Neutrophil (primary cell): ENCODE measurements around the gene RNF44.

Source experiments
- H3K27ac ChIP-seq: fragments of 200-600 bp; sonication (generic); 2 replicates; pipeline ENCODE4 v1.5.1; 2016; ENCODE audit warnings: mild to moderate bottlenecking, moderate library complexity
- H3K27me3 ChIP-seq: fragments of 200-600 bp; sonication (generic); 2 replicates; pipeline ENCODE4 v1.6.0; 2016; ENCODE audit warnings: mild to moderate bottlenecking
- H3K36me3 ChIP-seq: fragments of 200-600 bp; sonication (generic); 2 replicates; pipeline ENCODE4 v1.5.1; 2017
- H3K4me1 ChIP-seq, 2 experiments: fragments of 200-600 bp in 1 of 2; sonication (generic) in 1 of 2; 1 replicate in 1 of 2; 2 replicates in 1 of 2; pipeline versions ENCODE4 v1.5.1 to v1.6.1; 2013 to 2016; ENCODE audit warnings: low read depth in 1 of 2, low read length in 1 of 2, mild to moderate bottlenecking in 1 of 2, moderate library complexity in 1 of 2; ENCODE audit not compliant: control insufficient read depth in 1 of 2, insufficient read depth in 1 of 2
- H3K4me3 ChIP-seq, 2 experiments: fragments of 200-600 bp in 1 of 2; sonication (generic) in 1 of 2; 1 replicate in 1 of 2; 2 replicates in 1 of 2; pipeline ENCODE4 v1.5.1; 2013 to 2016; ENCODE audit warnings: low read depth in 1 of 2, low read length in 1 of 2, mild to moderate bottlenecking in 1 of 2, moderate library complexity in 1 of 2
- H3K9me3 ChIP-seq: fragments of 200-600 bp; sonication (generic); 2 replicates; pipeline ENCODE4 v1.5.1; 2016
- CTCF ChIP-seq: fragments of 200-600 bp; sonication (generic); IDR thresholded peaks from 2 replicates; pipeline ENCODE4 v1.5.1; 2016; ENCODE audit warnings: antibody characterized with exemption

Gene RNF44

GRCh38 chr5:176577312-176578176 lies 40.3 kb upstream of the RNF44 start:
- Histone ChIP-seq H3K27ac (no peak overlapping the region), H3K36me3 (no peaks in the 10 kb centered on the region), H3K4me1 (peaks cover 0 to 6% of the 10 kb centered on the region in 2 experiments), H3K9me3 (no peaks in the 10 kb centered on the region), H3K27me3 (peaks cover 5% of the 10 kb centered on the region), H3K4me3 (no peak overlapping the region)
- TF ChIP-seq CTCF = no peak

DNA sequence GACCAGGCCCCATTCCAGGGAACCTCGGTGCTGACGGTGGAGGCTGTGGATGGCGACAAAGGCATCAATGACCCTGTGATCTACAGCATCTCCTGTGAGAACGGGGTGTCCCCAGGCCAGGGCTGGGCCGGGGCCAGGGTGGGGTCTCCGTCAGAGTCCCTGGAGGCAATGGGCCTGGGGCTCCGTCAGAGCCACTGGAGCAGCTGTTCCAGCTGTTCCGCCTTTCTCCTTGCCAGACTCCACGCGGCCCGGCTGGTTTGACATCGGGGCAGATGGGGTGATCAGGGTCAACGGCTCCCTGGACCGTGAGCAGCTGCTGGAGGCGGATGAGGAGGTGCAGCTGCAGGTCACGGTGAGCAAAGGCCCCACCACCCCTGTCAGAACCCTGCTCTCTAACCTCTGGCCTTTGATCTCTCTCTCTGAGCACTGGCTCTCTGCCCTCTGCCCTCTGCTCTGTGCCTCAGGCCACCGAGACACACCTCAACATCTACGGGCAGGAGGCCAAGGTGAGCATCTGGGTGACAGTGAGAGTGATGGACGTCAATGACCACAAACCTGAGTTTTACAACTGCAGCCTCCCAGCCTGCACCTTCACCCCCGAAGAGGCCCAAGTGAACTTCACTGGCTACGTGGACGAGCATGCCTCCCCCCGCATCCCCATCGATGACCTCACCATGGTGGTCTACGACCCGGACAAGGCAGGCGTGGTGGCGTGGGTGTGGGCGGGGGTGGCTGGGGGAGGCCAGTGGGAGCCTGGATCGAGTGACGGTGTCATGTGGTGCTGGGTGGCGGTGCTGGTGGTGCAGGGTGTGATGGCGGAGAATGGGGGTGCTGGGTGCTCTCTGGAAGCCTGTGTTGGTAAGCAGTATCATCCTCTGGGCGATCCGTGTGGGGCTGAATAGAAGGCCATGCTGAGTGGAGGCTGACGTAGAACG lies 38.6 kb upstream of the RNF44 start:
- no peak for TF ChIP-seq CTCF
- peaks cover 16% of the 10 kb centered on the region for H3K27me3 ChIP-seq
- peaks cover 0 to 6% of the 10 kb centered on the region in 2 experiments for H3K4me1 ChIP-seq
- H3K36me3 ChIP-seq = no peaks in the 10 kb centered on the region
- no peaks in the 10 kb centered on the region for H3K9me3 ChIP-seq
- no peak overlapping the region for H3K4me3 ChIP-seq
- H3K27ac ChIP-seq = no peak overlapping the region

GRCh38 chr5:176575066-176575465 lies 37.9 kb upstream of the RNF44 start:
- Histone ChIP-seq H3K36me3 (no peaks in the 10 kb centered on the region), H3K4me3 (no peak overlapping the region), H3K9me3 (no peaks in the 10 kb centered on the region), H3K27me3 (peaks cover 16% of the 10 kb centered on the region), H3K27ac (no peak overlapping the region), H3K4me1 (peaks cover 0 to 6% of the 10 kb centered on the region in 2 experiments)
- TF ChIP-seq CTCF = no peak

GRCh38 chr5:176574297-176574591 lies 37.0 kb upstream of the RNF44 start:
- no peak overlapping the region for H3K27ac ChIP-seq
- H3K9me3 ChIP-seq = no peaks in the 10 kb centered on the region
- no peak overlapping the region for H3K4me3 ChIP-seq
- no peaks in the 10 kb centered on the region for H3K36me3 ChIP-seq
- H3K27me3 ChIP-seq = peaks cover 16% of the 10 kb centered on the region
- no peak for TF ChIP-seq CTCF
- peaks cover 0 to 6% of the 10 kb centered on the region in 2 experiments for H3K4me1 ChIP-seq

GRCh38 chr5:176573564-176574296 lies 36.5 kb upstream of the RNF44 start:
- H3K9me3 ChIP-seq = no peaks in the 10 kb centered on the region
- peaks cover 0 to 6% of the 10 kb centered on the region in 2 experiments for H3K4me1 ChIP-seq
- no peak overlapping the region for H3K27ac ChIP-seq
- peaks cover 16% of the 10 kb centered on the region for H3K27me3 ChIP-seq
- H3K36me3 ChIP-seq = no peaks in the 10 kb centered on the region
- TF ChIP-seq CTCF = peak; percentile 74
- H3K4me3 ChIP-seq = no peak overlapping the region
